Caki2 (cell line): ENCODE results near the gene TYW1. TPM values are rescaled to one million over a fixed set of nuclear protein-coding genes. Genes with fewer than 3 reads are reported as not detected.
"Not testable (repeated sequence)": the region's sequence is repeated elsewhere in the genome, so short reads cannot be mapped to it uniquely, and the experiment has no call there.

ENCODE experiments used
- DNase-seq: peaks from one replicate; pipeline ENCODE4 v3.0.0-alpha.2; 2015; ENCODE audit warnings: low read depth
- in situ Hi-C: cut with HindIII; loops from 2 replicates; pipeline ENCODE4 v1.10.0; 2016; ENCODE audit warnings: low sequenced_read_pairs, low pct_unique_long_range_greater_than_20kb, mixed read lengths
- total RNA-seq: library from RNA; depleted of rRNA; stranded (reverse); fragments of >200 nt; shearing (Covaris generic); gene quantifications from 2 replicates; pipeline ENCODE4 v1.2.3, GENCODE V29; 2014; ENCODE audit warnings: low replicate concordance; rRNA removed

The TYW1 gene, protein sequence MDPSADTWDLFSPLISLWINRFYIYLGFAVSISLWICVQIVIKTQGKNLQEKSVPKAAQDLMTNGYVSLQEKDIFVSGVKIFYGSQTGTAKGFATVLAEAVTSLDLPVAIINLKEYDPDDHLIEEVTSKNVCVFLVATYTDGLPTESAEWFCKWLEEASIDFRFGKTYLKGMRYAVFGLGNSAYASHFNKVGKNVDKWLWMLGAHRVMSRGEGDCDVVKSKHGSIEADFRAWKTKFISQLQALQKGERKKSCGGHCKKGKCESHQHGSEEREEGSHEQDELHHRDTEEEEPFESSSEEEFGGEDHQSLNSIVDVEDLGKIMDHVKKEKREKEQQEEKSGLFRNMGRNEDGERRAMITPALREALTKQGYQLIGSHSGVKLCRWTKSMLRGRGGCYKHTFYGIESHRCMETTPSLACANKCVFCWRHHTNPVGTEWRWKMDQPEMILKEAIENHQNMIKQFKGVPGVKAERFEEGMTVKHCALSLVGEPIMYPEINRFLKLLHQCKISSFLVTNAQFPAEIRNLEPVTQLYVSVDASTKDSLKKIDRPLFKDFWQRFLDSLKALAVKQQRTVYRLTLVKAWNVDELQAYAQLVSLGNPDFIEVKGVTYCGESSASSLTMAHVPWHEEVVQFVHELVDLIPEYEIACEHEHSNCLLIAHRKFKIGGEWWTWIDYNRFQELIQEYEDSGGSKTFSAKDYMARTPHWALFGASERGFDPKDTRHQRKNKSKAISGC
- total RNA-seq = 8.8 and 20.3 TPM in 2 replicates

DNA sequence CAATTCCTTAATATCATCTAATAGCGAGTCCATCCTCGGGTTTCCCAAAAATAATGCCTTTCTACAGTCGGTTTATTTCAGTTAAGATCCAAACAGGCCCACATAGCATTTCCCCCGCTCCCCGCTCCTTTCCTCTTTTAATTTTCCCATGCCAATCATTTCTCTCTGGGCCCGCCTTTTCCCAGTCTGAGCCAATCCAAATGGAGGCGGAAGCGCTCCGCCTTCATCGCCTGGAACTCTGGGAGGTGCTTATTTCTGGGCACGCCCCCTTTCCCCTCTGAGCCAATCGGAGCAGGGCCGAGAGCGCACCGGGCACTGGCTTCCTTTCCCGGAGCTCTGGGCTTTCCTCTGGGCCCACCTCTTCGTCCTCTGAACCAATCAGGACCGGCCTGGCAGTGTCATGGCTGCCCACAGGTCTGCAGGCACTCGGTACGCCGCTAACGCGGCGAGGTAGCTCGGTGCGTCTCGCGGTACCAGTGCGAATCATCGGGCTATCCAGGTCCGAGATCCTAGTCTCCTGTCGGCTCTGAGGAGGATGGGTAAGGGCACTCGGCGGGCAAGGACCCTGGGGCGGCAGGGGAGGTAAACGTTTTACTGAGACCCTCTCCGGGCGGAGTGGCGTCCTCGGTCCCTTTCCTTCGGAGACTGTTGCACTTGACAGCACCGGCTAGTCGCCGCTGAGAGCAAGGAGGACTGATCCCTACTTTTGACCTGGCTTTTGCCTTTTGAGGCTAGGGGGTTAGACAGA is at the start of gene TYW1:
Gene TYW1 (plus strand): TSS at position 390 of the 748 bp plus-strand sequence. CDS start 146 bp downstream, at position 536.
- peak; percentile 99 for DNase-seq
- in situ Hi-C loops = not testable (repeated sequence)

DNA sequence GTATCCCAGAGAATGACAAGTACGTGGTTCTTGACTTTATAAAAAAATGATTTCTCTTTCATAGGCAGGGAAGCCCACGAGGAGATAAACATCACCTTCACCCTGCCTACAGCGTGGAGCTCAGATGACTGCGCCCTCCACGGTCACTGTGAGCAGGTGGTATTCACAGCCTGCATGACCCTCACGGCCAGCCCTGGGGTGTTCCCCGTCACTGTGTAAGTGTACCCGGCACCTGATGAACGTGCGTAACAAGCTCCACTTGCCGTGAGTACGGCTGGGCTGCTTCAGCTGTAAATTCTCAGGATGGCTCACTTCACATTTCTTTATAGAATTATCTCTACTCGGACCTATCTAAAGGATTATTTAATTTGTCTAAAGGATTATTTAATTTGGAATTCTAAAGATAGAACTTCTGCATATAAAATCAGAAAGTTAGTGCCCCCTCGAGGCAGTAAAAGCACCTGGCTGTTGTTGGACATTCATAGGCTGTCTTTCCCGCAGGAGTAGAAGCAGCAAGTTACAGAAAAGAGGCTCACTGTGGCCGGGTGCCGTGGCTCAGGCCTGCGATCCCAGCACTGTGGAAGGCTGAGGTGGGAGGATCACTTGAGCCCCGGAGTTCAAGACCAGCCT is 48.0 kb upstream of the TYW1 start:
- DNase-seq = no peak
- in situ Hi-C loops = no loop called here

DNA sequence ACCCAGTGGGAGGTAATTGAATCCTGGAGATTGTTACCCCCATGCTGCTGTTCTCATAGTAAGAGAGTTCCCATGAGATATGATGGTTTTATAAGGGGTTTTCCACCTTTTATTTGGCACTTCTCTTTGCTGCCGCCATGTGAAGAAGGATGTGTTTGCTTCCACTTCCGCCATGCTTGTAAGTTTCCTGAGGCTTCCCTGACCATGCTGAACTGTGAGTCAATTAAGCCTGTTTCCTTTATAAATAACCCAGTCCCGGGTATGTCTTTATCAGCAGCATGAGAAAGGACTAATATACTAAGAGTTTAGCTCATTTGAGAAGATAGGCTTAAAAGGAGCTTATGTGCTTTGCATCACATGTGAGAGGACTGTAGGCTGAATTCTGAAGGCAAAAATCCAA is 46.3 kb upstream of the TYW1 start:
- DNase-seq = no peak
- in situ Hi-C loops = no loop called here

DNA sequence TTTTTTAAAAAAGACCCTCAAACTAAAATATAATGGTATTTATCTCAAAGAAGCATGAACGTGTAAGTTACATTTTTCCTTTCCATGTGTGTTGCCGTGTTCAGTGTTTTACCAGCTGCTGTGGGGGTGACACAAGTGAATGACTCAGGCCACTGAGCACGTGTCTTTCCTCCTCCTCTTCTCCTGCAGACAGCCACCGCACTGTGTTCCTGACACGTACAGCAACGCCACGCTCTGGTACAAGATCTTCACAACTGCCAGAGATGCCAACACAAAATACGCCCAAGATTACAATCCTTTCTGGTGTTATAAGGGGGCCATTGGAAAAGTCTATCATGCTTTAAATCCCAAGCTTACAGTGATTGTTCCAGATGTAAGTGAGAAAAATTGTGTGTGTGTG is 45.9 kb upstream of the TYW1 start:
- DNase-seq = peak; percentile 16
- in situ Hi-C loops = no loop called here

DNA sequence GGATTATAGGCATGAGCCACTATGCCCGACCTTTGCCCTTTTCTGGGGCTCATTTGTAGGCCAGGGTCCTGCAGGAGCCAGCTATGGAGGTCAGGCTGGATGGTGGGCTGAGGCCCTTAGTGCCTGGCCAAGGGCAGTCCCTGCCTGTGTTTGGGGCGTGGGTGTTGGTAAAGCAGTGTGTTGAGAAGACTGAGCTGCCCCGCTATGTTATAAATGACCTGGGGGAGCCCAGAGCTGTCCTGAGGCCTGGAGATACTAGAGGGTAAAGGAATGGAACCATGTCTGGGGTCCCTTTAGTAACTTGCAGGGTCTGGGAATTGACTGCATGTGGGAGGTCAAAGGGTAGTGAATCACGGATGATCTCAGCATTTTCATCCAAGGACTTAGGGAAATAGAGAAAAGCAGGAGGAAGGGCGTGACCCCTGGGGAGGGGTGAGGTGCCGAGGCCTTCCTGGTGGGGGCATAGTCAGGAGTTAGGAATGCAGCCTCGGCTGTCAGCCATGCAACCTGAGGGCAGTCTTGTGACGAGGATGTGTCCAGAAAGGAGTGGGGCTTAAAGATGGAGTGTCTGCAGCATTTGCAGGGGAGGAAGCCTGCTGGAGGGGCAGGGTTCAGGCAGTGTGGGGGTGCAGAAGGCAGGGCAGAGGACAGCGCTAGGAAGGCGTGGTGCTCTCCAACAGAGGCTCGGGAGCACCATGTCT is 44.1 kb upstream of the TYW1 start:
- peak; percentile 84 for DNase-seq
- in situ Hi-C loops = no loop called here

DNA sequence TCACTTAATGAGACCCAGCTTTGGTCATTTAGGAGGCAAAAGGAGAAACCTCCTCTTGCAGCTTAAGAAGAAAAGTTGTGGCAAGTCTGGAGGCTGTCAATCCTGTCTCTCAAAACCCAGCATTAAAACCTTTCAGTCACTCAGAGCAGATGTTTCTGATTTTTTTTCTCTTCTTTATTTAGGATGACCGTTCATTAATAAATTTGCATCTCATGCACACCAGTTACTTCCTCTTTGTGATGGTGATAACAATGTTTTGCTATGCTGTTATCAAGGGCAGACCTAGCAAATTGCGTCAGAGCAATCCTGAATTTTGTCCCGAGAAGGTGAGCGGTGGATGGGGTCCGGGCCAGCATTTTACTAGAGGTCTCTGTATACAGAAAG is 43.6 kb upstream of the TYW1 start:
- in situ Hi-C loops = no loop called here
- no peak for DNase-seq

DNA sequence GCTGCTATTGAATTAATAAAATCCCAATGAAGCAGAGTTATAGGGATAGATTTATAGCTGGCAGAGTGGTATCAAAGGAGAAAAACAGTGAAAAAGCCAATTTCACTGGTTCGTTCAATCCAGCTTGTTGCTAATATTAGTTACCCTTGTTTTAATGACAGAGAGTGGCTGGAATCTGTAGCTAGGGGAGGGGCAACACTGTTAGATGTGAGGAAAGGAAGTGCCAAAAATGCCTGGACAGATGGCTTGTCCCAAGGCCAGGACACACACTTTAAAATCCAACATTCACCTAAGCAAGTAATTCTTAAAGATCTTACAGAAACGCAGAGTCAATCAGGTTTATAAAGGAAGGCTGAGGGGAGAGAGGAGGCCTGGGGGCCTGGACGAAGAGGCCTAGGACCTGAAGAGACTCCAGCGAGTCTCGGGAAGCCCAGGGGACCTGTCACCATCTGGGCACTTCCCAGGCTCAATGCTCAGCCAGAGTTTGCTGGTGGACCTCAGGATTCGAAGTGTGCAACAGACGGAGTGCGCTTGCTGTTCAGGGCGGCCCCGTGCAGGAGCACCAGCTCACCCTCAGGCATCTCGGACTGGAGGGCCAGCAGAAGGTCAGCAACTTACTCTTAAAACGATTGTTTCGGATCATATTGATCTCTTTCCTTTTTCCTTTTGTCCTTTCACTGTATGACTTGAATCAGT is 38.9 kb upstream of the TYW1 start:
- no peak for DNase-seq
- in situ Hi-C loops = no loop called here

DNA sequence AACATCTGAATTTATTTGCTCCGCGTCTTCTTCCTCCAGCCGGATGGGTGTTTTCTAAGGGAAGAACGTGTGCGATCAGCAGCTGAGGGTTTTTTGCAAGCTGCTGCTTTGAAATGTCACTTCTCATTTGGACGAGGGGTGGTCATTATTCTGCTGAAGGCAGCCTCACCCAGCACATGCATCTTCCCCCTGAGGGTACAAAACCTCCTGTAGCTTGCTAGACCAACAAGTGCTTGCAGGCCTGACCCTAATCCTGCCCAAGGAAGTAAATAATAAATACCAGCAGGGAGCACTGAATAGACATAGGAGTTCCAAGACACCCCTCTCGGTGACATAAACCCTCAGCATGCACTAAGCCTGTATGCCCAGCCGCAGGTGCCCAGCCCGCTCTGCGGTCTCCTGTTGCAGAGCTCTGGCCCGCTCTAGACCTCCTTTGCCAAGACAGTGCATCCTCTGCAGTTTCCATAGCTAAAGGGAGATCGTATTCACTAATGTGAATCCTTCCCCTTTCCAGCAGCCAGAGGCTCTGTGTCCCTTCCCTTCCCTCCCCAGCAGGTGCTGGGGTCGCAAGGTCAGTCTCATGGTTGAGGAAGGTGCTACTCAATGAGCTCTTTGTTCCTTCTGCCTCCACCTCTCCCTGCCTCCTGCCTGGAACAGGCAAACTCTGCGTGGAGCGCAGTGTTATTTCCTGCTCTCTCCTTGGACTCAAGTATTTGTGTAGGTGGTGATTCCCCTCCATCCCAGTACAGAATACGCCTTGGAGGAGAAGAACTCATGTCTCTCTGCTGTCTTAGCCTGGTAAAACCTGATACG is 37.9 kb upstream of the TYW1 start:
- DNase-seq = no peak
- in situ Hi-C loops = no loop called here

DNA sequence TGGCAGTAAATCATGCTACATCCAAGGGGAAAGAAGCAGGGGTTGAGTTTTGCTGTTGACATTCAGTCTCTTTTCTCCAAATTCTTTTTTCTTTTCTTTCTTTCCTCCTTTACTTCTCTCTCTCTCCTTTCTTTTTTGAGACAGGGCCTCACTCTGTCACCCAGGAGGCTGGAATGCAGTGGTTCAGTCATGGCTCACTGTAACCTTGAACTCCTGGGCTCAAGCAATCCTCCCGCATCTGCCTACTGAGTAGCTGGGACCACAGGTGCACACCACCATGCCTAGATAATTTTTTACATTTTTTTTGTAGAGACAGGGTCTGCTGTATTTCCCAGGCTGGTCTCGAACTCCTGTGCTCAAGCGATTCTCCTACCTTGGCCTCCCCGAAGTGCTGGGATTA is 36.4 kb upstream of the TYW1 start:
- in situ Hi-C loops = no loop called here

DNA sequence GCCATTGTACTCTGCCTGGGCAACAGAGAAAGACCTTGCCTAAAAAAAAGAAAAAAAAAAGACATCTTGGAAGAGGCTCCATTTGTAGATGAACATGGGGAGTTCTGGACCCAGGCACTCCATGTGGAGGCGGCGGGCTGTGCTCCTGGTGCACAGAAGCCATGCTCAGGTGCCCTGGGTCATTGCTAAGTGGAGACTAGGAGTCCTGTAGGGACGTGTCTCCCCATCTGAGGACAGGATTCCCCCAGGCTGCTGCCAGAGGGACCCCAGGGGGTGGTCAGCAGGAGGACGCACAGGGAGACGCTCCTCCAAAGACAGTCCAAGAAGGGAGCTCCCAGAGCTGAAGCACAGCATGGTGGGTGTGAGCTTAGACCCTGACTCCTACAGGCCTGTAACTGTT is 35.5 kb upstream of the TYW1 start:
- no peak for DNase-seq
- in situ Hi-C loops = no loop called here

More for the DNA sequence above, 36.4 kb upstream of the TYW1 start:
- DNase-seq = no peak

DNA sequence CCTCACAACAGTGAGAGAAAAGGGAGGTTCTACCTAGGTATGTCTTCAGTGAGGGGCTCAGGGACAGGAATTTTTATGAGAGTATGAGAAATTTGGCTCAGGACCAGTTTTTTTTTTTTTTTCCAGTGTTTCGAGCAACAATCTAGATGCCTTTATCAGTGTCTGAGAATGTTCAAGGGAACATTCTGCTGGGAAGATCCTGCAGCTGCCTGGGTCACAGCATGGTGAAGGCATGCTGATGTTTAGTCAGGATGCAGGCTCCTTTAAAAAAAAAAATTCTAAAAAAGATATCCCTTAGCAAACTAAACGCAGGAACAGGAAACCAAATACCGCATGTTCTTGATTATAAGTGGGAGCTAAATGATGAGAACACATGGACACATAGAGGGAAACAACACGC is 32.2 kb upstream of the TYW1 start:
- DNase-seq = no peak
- in situ Hi-C loops = no loop called here

DNA sequence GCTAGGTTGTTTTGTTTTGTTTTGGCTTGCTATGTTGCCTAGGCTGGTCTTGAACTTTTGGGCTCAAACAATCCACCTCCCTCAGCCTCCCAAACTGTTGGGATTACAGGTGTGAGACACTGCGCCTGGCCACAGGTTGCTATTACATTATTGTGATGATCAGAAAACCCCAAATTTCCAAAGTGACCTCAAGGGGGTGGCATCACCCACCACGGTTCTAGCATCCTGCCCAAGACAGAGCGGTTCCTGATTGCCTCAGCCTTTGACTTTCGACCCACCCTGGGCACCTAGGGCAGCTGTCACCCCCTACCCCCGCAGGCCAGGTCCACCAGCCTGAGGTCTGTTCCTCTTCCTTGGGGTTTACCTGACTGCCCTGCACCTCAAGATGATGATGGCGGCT is 29.6 kb upstream of the TYW1 start:
- in situ Hi-C loops = no loop called here
- no peak for DNase-seq

DNA sequence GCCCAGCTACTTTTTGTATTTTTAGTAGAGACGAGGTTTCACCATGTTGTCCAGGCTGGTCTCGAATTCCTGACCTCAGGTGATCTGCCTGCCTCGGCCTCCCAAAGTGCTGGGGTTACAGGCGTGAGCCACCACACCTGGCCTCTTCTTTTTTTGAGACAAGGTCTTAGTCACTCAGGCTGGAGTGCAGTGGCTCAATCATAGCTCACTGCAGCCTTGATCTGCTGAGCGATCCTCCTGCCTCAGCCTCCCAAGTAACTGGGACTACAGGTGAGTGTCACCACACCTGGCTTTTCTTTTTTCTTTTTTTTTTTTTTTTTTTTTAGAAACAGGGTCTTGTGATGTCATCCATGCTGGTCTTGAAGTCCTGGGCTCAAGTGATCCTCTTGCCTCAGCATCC is 27.6 kb upstream of the TYW1 start:
- DNase-seq, in situ Hi-C loops: not testable (repeated sequence)

DNA sequence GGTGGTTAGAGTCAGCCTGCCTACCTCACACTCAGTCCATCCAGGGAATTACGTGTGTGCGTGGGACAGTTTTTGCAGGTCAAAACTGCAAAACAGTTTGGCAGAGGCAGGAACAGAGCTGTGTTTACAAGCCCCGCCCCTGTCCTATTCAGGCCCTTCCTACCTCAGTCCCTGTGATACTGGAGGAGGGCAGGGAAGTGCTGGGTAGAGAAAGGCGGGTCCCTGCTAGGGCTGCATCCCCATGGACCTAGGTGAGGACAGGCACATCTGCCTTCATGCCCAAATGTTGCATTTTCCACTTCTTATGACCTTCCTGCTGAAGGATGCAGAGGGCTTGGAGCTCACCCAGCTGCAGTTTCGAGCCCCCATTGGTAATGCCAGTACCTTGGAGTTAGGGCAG is 26.3 kb upstream of the TYW1 start:
- in situ Hi-C loops = no loop called here
- no peak for DNase-seq

DNA sequence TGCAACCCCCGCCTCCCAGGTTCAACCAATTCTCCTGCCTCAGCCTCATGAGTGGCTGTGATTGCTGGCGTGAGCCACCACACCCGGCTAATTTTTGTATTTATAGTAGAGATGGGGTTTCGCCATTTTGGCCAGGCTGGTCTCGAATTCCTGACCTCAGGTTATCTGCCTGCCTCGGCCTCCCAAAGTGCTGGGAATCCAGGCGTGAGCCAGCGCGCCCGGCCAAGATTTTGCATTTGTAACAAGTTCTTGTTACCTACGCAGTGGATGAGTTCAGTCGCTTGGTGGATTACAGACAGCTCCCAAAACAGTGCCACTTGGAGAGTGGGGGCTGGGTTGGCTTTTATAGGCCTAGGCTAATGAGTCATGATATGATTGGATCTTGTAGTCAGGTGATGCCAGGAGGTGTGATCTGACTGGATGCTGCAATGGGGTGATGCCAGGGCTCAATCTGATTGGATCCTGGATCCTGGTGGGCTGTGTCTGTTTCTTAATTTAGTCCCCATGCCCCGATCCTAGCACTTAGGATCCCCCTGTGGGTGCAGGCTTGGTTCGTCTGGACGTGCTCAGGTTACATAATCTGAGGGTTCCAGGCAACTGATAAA is 21.5 kb upstream of the TYW1 start:
- no peak for DNase-seq
- in situ Hi-C loops = no loop called here

DNA sequence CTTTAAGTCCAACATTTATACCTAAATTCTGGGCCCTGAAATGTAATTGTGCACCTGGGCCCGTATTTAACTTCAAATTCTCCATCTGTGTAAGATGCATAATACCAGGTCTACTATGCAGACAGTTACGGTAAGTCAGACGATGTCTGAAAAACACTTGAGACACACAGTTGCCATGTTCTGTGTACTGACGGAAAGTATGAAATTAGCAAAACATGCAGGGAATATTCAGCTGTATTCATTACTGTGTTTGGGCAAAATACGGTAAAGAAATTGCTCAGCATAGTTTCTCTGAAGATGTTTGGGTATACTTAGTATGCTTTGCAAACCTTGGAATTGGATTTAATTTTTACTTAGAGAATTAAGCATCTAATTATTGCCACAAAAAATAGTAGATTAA is 18.3 kb upstream of the TYW1 start:
- in situ Hi-C loops, DNase-seq: not testable (repeated sequence)
